Activated CD8-positive, alpha-beta memory T cell treated with anti-CD3 and anti-CD28 coated beads for 4 hours (primary cell): ENCODE data around the gene LMTK2.

Experiments
- DNase-seq, 2 donors: peaks; one replicate each; pipeline ENCODE4 v3.0.0-alpha.2; 2020; ENCODE audit warnings: low read depth in 2 of 2

Gene LMTK2

GRCh38 chr7:98137134-98137825 is 30.6 kb downstream of the LMTK2 start:
- DNase-seq, result no peak

GRCh38 chr7:98137826-98138151 is 31.1 kb downstream of the LMTK2 start:
- DNase-seq, result no peak

GRCh38 chr7:98138672-98139071 is 32.0 kb downstream of the LMTK2 start:
- DNase-seq, result no peak

GRCh38 chr7:98142658-98143057 is 36.0 kb downstream of the LMTK2 start:
- no peak for DNase-seq

GRCh38 chr7:98148607-98149006 is 41.9 kb downstream of the LMTK2 start:
- no peak for DNase-seq

GRCh38 chr7:98149116-98149692 is 42.5 kb downstream of the LMTK2 start:
- DNase-seq, result no peak

- no peak for DNase-seq
Measured at GRCh38 chr7:98151884-98152283, 45.2 kb downstream of the LMTK2 start.

GRCh38 chr7:98156700-98157099 is 50.0 kb downstream of the LMTK2 start:
- DNase-seq, result no peak

- no peak for DNase-seq
Measured at GRCh38 chr7:98157761-98158160, 51.1 kb downstream of the LMTK2 start.

GRCh38 chr7:98162758-98163157 is 56.1 kb downstream of the LMTK2 start:
- DNase-seq, result no peak

GRCh38 chr7:98163269-98163668 is 56.6 kb downstream of the LMTK2 start:
- DNase-seq, result no peak

GRCh38 chr7:98163704-98164494 is 57.2 kb downstream of the LMTK2 start:
- no peak for DNase-seq

- peak in 1 of 2 donors; percentile 10 for DNase-seq
Measured at GRCh38 chr7:98165827-98166667, 59.4 kb downstream of the LMTK2 start.

- DNase-seq, result no peak
Measured at GRCh38 chr7:98166668-98166970, 60.0 kb downstream of the LMTK2 start.

GRCh38 chr7:98167653-98168052 is 61.0 kb downstream of the LMTK2 start:
- no peak for DNase-seq

- peak; percentile 33 to 49 for DNase-seq
Measured at GRCh38 chr7:98168181-98168903, 61.7 kb downstream of the LMTK2 start.

- DNase-seq, result no peak
Measured at GRCh38 chr7:98168904-98169621, 62.4 kb downstream of the LMTK2 start.

- DNase-seq, result no peak
Measured at GRCh38 chr7:98170966-98171365, 64.3 kb downstream of the LMTK2 start.

- no peak for DNase-seq
Measured at GRCh38 chr7:98171449-98171848, 64.8 kb downstream of the LMTK2 start.

- DNase-seq, result no peak
Measured at GRCh38 chr7:98174334-98175259, 67.9 kb downstream of the LMTK2 start.
